ENCODE measurements around the gene TFR2.

Gene TFR2

GRCh38 chr7:100590077-100590737 lies 51.1 kb downstream of the TFR2 start:
- H3K4me3 ChIP-seq (ENCODE audit: low read depth, low read length): no peak overlapping the region
- TF ChIP-seq CTCF (IDR thresholded peaks at IDR 0.05; ENCODE audit: low read depth, low read length, missing control alignments): no peak
- no peak for DNase-seq (ENCODE audit: low read depth)

- no peak for DNase-seq (ENCODE audit: low read depth)
- H3K4me3 ChIP-seq (ENCODE audit: low read depth, low read length): no peak overlapping the region
- no peak for TF ChIP-seq CTCF (IDR thresholded peaks at IDR 0.05; ENCODE audit: low read depth, low read length, missing control alignments)
Observed at GRCh38 chr7:100589341-100589947, 51.9 kb downstream of the TFR2 start.

DNA sequence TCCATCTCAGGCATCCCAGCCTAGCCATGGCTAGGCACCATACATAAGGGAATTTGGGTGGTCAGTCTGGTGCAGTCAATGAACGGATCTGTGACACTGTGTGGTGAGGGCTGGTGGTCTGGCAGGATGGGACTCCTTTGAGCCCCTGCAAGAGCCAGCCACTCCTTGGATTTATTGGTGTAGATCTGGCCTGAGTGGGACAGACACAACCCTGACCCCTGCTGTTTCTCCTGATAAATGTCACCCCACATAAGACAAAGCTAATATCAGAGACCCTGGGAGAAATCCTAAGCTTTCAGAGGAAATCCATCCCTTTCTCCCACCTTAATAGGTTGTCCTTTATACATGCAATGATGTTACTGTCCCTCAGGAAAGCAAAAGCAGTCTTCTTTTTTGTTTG lies 52.9 kb downstream of the TFR2 start:
- TF ChIP-seq CTCF (IDR thresholded peaks at IDR 0.05; ENCODE audit: low read depth, low read length, missing control alignments): peak; percentile 45
- no peak for DNase-seq (ENCODE audit: low read depth)
- no peak overlapping the region for H3K4me3 ChIP-seq (ENCODE audit: low read depth, low read length)

DNA sequence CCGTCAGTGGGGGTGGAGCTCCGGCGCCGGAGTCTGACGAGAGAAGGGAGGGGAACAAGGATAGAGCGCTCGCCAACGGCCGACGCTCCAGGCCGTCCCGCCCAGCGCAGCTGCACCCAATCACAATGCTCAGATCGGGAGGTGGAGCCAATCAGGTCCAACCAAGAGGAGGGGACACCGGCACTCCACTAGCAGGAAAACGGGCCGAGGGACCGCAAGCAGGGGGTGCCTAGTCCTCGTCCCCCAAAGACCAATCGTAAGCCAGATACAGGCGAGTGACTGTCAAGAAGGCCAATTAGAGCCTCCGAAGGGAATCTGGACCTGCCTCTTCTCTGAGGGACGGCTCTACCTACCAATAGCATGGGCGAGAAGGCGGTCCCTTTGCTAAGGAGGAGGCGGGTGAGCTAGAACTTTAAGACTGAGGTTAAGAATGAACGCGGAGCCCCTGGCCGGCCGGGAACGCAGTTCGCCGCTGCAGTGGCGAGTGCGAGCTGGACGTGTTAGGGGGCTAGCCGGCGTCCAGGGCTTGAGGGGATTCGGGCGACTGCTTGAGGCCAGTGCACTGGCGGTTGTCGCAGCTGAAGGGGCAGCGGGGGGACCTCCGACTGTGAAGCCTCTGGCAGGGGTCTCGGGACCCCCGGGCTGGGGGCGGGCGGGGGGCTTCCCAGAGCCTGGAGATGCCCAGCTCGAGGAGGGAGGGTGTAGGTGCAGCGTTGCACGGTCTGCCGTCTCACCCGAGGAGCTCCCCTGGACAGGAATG lies 54.9 kb downstream of the TFR2 start, which contains the start of gene FBXO24:
Gene FBXO24 (plus strand): TSS at position 63 of the 760 bp plus-strand sequence. CDS start 298 bp downstream, at position 361.
- H3K4me3 ChIP-seq (ENCODE audit: low read depth, low read length): peak within 1 kb of the TSS; percentile 89
- no peak for TF ChIP-seq CTCF (IDR thresholded peaks at IDR 0.05; ENCODE audit: low read depth, low read length, missing control alignments)
- DNase-seq (ENCODE audit: low read depth): peak; percentile 99

GRCh38 chr7:100585511-100586265 lies 55.7 kb downstream of the TFR2 start, which contains the start of gene LRCH4:
Gene LRCH4, minus strand, starts transcription at chr7:100586129. Its CDS starts 29 bp downstream, at chr7:100586100.
- peak within 1 kb of the TSS; percentile 89 for H3K4me3 ChIP-seq (ENCODE audit: low read depth, low read length)
- no peak for TF ChIP-seq CTCF (IDR thresholded peaks at IDR 0.05; ENCODE audit: low read depth, low read length, missing control alignments)
- DNase-seq (ENCODE audit: low read depth): no peak

DNA sequence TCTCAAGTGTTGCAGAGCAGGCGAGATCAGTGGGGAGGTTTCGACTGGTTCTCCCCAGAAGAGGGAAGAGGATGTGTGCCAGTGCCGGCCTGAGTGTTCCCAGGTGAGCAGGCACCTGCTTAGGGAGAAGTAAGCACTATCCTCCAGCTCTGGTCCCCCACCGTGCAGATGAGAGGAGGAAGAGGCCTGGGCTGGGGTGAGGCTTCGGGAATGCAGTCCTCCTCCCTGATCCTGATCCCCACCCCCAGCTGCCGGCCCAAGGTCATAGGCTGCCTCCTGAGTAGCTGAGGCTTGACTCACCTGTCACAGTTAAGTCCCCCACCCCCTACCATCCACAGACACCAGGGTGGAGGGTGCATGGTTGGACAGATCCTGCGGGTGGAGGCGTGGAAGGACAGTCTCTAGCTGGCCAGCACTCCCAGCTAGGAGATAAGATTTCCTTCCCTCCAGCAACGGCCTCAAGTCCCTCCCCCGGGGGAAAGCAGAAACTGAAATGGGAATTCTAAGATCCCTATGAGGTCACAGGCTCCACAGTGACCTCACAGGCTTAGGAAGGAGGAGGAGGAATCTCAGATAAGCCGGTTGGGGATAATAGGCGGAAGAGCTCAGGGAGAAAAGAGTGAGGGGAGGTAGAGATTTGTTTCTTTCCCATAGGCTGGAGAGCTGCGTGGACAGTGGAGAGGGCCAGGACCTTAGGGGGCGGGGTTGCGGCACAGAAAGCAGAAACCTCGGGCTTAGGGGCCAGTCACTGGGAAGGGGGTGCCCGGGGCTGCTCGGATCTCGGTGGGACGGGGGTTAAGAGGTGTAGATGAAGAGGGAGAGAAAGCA lies 56.5 kb downstream of the TFR2 start:
- DNase-seq (ENCODE audit: low read depth): no peak
- H3K4me3 ChIP-seq (ENCODE audit: low read depth, low read length): peak overlapping the region; percentile 89
- no peak for TF ChIP-seq CTCF (IDR thresholded peaks at IDR 0.05; ENCODE audit: low read depth, low read length, missing control alignments)

Data from GM12864 (cell line).